HEK293T (cell line): ENCODE results near the gene CEP170B.
A peak's percentile ranks its signal among the peaks of the same experiment; 100 is the strongest.

Source experiments
- CTCF ChIA-PET: fragments of 350-600 bp; formaldehyde crosslinking; extraction: SDS; loops from one replicate; lab custom pipeline; 2021; ENCODE audit warnings: antibody characterized with exemption, inconsistent platforms; lab: Yijun Ruan, JAX
- POLR2A ChIA-PET: fragments of 350-600 bp; formaldehyde crosslinking; extraction: SDS; loops from one replicate; lab custom pipeline; 2020; ENCODE audit warnings: antibody characterized with exemption, inconsistent platforms; lab: Yijun Ruan, JAX
- DNase-seq: peaks from one replicate; pipeline ENCODE4 v3.0.0; 2012; ENCODE audit warnings: mixed read lengths; ENCODE audit errors: extremely low spot score
- ARNT ChIP-seq: fragments of 450-650 bp; IDR thresholded peaks from 2 replicates; pipeline ENCODE4 v1.6.1; 2017; ENCODE audit warnings: mild to moderate bottlenecking
- BHLHE40 ChIP-seq: fragments of 450-650 bp; IDR thresholded peaks from 2 replicates; pipeline ENCODE4 v1.6.1; 2016; ENCODE audit warnings: mild to moderate bottlenecking, moderate library complexity, borderline replicate concordance
- CTBP1 ChIP-seq: fragments of 450-650 bp; IDR thresholded peaks from 2 replicates; pipeline ENCODE4 v1.6.1; 2016; ENCODE audit warnings: borderline replicate concordance
- ELF4 ChIP-seq: fragments of 450-650 bp; IDR thresholded peaks from 2 replicates; pipeline ENCODE4 v1.6.1; 2017; ENCODE audit warnings: antibody characterized with exemption
- FOXA1 ChIP-seq: fragments of 450-650 bp; IDR thresholded peaks from 2 replicates; pipeline ENCODE4 v1.6.1; 2016; ENCODE audit warnings: mild to moderate bottlenecking
- FOXK2 ChIP-seq: fragments of 450-650 bp; IDR thresholded peaks from 2 replicates; pipeline ENCODE4 v1.6.1; 2016; ENCODE audit warnings: mild to moderate bottlenecking
- FOXM1 ChIP-seq: fragments of 450-650 bp; IDR thresholded peaks from 2 replicates; pipeline ENCODE4 v1.6.1; 2017; ENCODE audit warnings: mild to moderate bottlenecking, borderline replicate concordance
- HDGF ChIP-seq: fragments of 450-650 bp; IDR thresholded peaks from 2 replicates; pipeline ENCODE4 v1.6.1; 2017; ENCODE audit warnings: antibody characterized with exemption, borderline replicate concordance
- L3MBTL2 ChIP-seq: fragments of 450-650 bp; conservative IDR thresholded peaks from 2 replicates; pipeline ENCODE4 v1.6.1; 2016; ENCODE audit warnings: mild to moderate bottlenecking
- LEF1 ChIP-seq: fragments of 450-650 bp; IDR thresholded peaks from 2 replicates; pipeline ENCODE4 v1.6.1; 2017; ENCODE audit warnings: mild to moderate bottlenecking, borderline replicate concordance
- NFRKB ChIP-seq: fragments of 450-650 bp; IDR thresholded peaks from 2 replicates; pipeline ENCODE4 v1.6.1; 2016; ENCODE audit warnings: mild to moderate bottlenecking, moderate library complexity
- PKNOX1 ChIP-seq: fragments of 450-650 bp; IDR thresholded peaks from 2 replicates; pipeline ENCODE4 v1.6.1; 2016
- SP1 ChIP-seq: fragments of 450-650 bp; IDR thresholded peaks from 2 replicates; pipeline ENCODE4 v1.6.1; 2017
- SUZ12 ChIP-seq: fragments of 450-650 bp; IDR thresholded peaks from 2 replicates; pipeline ENCODE4 v1.6.1; 2016; ENCODE audit warnings: mild to moderate bottlenecking
- TARDBP ChIP-seq: fragments of 450-650 bp; IDR thresholded peaks from 2 replicates; pipeline ENCODE4 v1.6.1; 2016
- ZNF384 ChIP-seq: fragments of 450-650 bp; IDR thresholded peaks from 2 replicates; pipeline ENCODE4 v1.6.1; 2016

CEP170B gene

GRCh38 chr14:104868060-104868740 lies 3.1 kb downstream of the CEP170B start:
- CTCF ChIA-PET, result no interaction called here
- DNase-seq, result no peak
- POLR2A ChIA-PET, result no interaction called here
- TF ChIP-seq NFRKB (no peak), FOXK2 (no peak), L3MBTL2 (no peak), HDGF (no peak), ELF4 (no peak), ZNF384 (no peak), LEF1 (no peak), PKNOX1 (no peak), CTBP1 (no peak), FOXA1 (no peak), SP1 (no peak), TARDBP (no peak), BHLHE40 (no peak), FOXM1 (no peak), SUZ12 (no peak), ARNT (no peak)

GRCh38 chr14:104868811-104869572 lies 3.9 kb downstream of the CEP170B start:
- DNase-seq, result no peak
- ChIA-PET CTCF (interaction anchor here (0.6 to 0.8 kb wide), 2 partner anchors 42 to 889 kb away, joined by 3 read pairs; no protein-coding TSS in a partner anchor), POLR2A (no interaction called here)
- TF ChIP-seq FOXK2 (no peak), BHLHE40 (no peak), HDGF (no peak), ELF4 (no peak), SUZ12 (no peak), L3MBTL2 (no peak), LEF1 (no peak)

- DNase-seq, result no peak
- ChIA-PET CTCF (interaction anchor here (0.5 to 0.8 kb wide), 3 partner anchors 36 to 890 kb away, joined by 3 to 4 read pairs (median 3); no protein-coding TSS in a partner anchor), POLR2A (no interaction called here)
- TF ChIP-seq LEF1 (no peak), ARNT (no peak), PKNOX1 (no peak), CTBP1 (no peak), FOXA1 (no peak), SUZ12 (no peak), SP1 (no peak), BHLHE40 (no peak), ELF4 (no peak), TARDBP (no peak), L3MBTL2 (no peak), ZNF384 (no peak), FOXK2 (no peak), HDGF (no peak), FOXM1 (no peak), NFRKB (no peak)
Measured at GRCh38 chr14:104869669-104870367, 4.8 kb downstream of the CEP170B start.

GRCh38 chr14:104870368-104871144 lies 5.5 kb downstream of the CEP170B start:
- DNase-seq, result peak; percentile 60
- ChIA-PET CTCF (interaction anchor here (0.5 to 0.7 kb wide), 2 partner anchors 35 to 259 kb away, joined by 4 to 6 read pairs; no protein-coding TSS in a partner anchor), POLR2A (no interaction called here)
- TF ChIP-seq FOXK2, result no peak
- TF ChIP-seq FOXM1, result no peak
- TF ChIP-seq NFRKB, result no peak
- no peak for TF ChIP-seq ELF4

GRCh38 chr14:104871145-104871655 lies 6.1 kb downstream of the CEP170B start:
- TF ChIP-seq SUZ12, result no peak
- TF ChIP-seq ELF4, result no peak
- no peak for TF ChIP-seq CTBP1
- TF ChIP-seq FOXK2, result no peak
- TF ChIP-seq ARNT, result no peak
- TF ChIP-seq FOXA1, result no peak
- no peak for TF ChIP-seq HDGF
- TF ChIP-seq TARDBP, result no peak
- TF ChIP-seq SP1, result no peak
- TF ChIP-seq PKNOX1, result no peak
- no peak for TF ChIP-seq ZNF384
- ChIA-PET CTCF (interaction anchor here (0.7 kb wide), 1 partner anchor 258 kb away, joined by 6 read pairs; no protein-coding TSS in a partner anchor), POLR2A (no interaction called here)
- no peak for DNase-seq
